DMS 273 (cell line): ENCODE results near the gene ENTREP1.
A peak's percentile ranks its signal among the peaks of the same experiment; 100 is the strongest.

Experiments
- DNase-seq: peaks from one replicate; lab custom pipeline; 2025; ENCODE audit not compliant: unreplicated experiment; lab: John Stamatoyannopoulos, UW

The ENTREP1 gene

DNA sequence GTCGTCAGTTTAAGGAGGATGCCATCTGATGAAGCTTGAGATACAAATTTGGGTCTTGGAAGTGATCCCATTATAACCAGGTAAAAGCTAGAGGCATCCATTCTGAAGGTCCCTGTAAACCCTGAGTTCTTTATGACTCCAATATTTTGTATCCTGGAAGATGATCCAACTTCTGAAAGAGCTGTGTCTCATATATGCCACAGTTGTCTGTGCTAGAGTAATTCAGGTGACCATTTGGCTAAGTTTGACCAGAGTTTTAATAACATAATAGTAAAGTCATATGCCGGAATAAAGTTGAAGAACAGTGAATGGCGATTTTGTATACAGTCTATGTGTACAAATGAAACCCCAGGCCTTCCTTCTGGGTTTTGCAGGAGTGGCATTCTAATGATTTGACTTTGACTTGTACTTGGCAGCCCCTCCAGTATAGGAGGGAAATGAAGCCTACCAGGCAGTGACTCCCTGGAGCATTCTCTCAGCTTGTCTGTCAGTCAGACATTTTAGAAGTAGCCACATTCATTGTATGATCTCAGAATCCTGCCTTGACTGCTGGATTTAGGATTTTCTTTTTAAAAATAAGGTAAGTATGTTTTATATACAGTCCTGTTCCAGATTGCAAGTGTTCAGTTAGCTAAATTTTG lies 39.6 kb downstream of the ENTREP1 start:
- no peak for DNase-seq

DNA sequence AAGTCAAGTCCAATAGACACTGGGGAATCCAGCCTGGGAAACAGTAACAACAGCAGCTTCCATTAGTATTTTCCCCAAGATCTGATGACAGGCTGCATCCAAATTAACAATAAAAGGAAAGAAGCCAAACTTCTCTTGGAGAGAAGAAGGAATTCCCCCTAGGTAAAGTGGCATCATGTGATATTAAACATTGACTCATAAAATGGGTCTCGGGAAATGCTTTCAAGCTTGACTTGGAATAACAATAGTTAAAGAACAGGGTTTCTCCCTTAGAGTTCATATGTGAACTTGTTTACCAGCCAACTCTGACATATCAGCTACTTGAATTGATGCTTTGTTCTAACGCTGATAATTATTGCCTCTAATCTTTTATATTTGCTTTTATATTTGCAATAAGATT lies 45.4 kb downstream of the ENTREP1 start:
- DNase-seq, result no peak

DNA sequence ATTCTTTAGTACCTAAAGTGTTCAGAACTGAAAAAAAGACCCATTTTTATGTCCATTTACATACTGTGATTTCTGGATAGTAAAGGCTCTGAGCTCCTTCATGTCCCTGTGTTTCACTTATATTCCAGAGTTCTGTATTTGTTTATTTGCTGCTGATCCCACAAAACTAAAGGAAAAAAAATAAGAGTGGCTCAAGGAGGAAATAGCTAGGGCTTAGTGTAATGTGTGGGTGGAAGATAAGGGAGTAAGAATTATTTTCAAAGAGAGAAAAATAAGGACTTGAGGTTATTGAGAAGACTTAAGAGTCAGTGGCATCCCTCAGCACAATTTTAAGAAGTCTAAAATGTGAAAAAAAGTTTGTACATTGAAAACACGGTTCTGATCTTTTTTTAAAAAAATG lies 46.0 kb downstream of the ENTREP1 start:
- no peak for DNase-seq

DNA sequence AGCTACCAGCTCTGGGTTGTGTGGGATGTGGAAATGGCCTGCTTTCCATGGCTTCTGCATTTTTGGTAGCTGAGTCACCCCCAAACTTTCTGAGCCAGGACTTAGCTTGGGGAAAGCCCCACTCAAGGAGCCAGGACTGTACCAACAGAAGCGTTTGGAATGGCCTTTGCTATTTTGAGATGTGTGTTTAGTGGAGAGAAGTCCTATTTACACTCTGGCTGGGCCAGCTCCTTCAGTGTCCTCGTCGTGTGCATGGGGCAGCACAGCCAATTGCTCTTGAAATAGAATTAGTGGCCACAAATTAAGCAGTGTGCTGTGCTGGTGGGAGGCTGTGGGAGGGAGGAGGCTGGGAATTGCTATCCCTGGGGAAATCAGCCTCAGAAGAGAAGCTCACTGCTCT lies 51.6 kb downstream of the ENTREP1 start:
- no peak for DNase-seq

DNA sequence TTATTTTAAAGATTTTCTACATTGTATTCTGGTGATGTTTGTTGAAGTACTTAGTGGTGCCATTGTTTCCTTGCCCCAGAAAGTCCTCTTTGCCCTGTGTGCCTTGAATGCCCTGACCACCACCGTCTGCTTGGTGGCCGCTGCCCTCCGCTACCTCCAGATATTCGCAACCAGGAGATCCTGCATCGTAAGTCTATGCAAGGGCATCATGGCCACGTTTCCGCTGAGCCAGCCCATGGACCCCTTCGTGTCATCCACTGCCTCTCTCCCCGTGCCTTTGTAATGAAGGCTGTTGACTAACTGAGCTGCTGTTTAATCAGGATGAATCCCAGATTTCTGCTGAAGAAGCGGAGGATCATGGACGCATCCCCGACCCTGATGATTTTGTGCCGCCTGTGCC lies 52.3 kb downstream of the ENTREP1 start:
- DNase-seq, result no peak

DNA sequence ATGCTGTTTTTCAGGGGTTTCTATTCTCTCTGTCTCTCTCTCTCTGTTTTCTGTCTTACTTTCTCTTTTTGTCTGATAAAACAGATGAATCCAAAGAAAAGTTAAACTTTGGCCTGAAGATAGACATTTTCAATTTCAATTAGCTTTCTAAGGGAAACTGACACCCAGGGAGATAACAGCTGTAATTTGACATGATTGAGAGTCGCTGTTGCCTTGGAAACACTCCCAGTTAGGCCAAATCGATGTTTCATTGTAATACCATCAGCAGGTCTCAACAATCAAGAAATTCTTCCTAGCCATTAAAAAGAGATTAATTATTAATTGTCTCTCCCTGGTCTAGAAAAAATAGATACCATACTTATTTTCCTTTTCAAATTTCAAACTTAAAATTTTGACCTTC lies 53.0 kb downstream of the ENTREP1 start:
- DNase-seq, result no peak

DNA sequence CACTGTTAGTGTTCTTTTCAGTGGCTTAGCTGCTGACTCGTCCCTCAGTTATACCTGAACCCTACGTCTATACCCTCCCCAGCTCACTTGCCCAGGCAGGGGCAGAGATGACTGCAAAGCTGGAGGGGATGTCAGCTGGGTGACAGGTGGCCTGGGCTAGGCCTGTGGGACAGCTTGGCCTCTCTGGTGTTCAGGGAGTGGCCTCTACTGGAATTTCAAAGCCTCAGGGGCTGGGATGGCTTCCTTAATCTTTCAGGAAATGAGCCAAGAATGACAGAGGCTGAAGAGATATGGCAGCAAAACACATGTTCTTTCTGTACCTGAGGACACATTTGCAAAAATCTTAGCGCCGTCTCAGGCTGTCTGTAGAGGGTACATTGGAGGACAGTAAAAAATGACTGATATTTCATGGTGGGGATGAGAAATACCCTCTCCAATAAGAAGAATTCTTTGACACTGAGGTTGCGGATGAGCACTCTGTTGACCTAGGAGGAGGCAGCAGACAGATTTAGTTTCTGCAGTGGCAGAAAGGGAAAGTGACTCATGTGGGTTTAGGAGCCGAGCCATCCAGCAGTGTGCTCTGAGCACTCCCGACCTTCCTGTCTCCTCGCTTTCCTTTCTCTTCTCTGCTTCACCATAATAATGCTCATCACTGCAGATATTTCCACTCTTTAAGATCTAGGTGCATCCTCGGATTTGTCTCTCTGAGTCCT lies 54.4 kb downstream of the ENTREP1 start:
- DNase-seq, result peak; percentile 15

DNA sequence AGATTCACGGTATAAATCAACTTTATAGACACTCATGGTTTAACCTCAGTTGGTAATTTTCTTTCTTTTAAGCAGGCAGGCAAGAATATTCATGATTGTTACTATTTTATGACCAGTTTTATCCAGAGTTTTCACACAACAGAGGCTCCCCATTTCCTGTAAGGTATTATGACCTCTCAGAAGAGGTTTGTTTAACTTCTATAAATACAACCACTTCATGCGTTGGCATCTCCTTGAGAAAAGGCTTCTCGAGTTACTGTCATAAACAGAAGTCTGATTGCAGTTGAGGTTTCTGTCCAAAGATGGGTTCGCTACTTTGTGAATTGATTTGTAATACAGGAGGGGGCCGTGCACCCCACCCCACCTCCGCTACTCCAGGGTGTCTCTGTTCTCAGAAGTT lies 55.3 kb downstream of the ENTREP1 start:
- DNase-seq, result no peak

DNA sequence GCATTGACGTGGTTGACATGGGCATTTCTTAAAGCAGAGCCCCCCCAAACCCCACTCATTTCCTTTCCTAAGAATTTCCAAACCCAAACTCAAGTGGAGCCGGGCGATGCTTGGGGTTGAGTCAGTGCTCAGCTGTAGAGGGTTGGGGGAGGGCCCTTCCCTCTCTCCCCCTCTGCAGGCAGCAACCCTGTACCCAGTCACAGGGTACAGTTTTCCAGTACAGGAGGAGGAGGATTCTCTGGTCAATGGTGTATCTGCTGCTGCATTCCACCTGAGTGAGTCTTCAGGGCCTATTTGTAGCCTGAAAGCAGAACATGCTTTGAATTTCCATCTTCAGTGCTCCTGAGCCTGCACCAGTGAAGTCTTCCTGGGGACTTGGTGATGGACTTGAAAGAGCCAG lies 55.8 kb downstream of the ENTREP1 start:
- DNase-seq, result no peak

DNA sequence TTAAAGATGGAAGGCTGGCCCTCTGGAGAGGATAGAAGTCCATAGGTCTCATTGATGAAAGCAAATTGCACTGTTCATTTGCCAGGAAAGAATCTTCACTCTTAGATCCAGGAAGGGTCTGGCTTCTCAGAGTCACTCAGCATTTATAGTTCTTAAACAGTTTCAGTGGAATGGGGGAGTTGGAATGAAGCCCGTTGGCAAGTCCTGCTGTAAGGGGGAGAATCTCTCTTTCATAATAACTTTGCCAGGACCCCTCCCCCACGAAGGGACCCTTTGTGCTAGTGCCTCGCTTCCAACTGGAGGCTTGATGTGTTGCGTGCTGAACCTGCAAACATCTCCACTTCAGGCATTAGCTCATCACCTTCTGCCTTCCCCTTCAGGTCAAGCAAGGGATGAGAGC lies 57.1 kb downstream of the ENTREP1 start:
- DNase-seq, result no peak

DNA sequence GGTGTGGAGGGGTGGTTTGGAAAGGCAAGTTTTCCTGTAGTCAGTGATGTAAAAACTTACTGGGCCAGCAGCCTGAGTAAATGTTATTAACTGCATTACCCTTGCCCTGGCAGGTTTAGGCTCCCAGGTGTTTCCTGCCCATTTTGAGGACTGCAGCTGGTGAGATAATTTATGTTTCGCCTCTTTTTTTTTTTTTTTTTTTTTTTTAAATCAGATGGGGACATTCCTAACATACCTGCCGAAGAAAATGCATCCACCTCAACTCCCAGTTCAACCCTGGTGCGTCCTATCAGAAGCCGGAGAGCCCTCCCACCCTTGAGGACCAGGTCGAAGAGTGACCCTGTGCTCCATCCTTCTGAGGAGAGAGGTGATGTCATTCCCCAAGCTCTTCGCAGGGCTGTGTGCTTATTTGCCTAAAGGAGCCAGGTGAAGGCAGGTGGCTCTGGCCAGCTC lies 60.6 kb downstream of the ENTREP1 start:
- no peak for DNase-seq

DNA sequence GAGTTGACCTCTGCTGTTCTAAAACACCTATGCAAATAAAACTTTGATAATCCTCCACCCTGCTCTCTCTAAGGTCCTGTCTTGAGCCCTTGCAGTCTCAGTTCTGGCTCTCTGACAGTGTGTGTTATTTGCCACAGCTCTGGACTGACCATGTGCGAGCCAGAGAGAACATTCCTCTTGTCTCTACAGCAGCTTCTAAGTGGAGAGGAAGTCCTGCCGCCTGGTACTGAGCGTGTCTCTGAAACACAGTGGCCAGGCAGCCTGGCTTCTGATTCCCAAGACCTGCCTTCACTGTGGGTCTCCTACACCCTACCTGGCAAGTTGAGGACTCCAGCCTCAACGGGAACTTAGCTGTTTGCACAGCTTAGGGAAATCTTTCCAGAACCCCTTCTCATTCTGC lies 61.6 kb downstream of the ENTREP1 start:
- no peak for DNase-seq

DNA sequence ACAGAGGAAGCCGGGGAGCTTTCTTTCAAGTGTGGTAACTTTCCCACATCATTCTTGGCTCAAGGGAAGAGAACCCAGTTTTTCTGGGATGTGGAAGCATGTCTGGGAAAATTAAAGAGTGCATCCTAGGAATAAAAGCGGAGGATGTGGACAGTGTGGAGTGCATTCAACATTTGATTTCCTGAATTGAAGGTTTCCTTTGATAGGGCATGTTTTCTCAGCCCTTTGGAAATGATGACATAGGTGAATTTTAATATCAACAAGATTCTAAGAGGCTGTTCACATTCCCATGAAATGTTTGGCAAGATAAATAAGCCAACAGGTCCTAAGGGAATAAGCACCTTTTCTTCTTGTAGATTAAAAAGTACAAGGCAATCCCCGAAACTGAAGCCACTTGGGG lies 63.6 kb downstream of the ENTREP1 start:
- no peak for DNase-seq

DNA sequence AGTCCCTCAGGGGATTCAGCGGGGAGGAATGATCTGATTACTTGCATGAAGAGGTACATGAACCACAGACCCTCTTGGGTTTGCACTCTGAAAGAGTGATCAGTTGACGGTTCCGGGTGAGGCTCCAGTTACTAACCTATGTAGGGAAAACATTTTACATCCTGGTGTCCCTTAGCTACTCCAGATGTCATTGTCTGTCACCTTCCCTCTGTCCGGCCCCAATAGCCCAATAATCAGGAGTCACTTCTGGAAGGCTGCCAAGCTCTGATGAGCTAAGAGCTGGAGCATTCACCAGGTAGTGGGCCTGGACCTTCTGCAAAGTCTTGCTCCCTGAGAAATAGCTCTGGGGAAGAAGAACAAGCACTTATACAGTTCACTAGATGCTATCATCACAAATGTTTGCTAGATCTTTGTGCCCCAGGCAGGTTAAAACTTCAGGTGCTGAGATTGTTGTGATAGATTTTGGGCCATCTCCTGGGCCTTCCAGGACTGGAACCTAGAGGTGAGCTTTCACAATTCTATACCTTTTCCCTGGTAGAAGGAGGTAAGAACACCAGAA lies 64.5 kb downstream of the ENTREP1 start:
- no peak for DNase-seq

DNA sequence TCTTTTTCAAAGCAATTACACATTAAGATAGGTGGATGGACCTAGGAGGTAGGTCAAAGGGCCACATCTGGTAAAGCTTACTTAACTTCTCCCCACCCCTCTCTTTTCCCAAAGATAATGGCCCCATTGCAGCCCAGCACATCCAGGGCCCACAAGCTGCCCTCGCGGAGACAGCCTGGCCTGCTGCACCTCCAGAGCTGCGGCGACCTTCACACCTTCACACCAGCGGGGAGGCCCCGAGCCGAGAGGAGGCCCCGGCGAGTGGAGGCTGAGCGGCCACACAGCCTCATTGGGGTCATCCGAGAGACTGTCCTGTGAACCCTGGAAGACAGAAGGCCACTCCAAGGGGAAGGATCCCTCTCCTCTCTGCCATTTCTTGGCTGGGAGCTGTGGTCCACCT lies 66.5 kb downstream of the ENTREP1 start:
- DNase-seq, result no peak

DNA sequence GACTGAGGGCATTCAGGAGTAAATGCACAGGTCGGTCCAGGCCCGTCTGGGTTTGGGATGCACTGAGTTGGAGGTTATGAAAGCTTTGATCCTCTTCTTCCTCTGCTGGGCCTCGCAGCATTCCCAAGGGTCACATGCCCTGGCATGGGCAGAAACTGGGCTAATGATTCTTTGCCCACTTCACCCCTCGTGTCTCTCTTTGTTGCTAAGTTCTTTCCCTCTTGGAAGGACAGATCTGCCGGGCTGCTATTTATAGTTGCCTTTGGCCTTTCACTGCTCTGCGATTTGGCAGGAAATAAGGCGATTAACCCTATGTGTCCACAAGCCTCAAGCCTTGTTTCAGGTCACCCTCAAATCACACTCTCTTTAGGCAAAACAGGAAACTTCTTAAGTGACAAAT lies 66.9 kb downstream of the ENTREP1 start:
- no peak for DNase-seq

DNA sequence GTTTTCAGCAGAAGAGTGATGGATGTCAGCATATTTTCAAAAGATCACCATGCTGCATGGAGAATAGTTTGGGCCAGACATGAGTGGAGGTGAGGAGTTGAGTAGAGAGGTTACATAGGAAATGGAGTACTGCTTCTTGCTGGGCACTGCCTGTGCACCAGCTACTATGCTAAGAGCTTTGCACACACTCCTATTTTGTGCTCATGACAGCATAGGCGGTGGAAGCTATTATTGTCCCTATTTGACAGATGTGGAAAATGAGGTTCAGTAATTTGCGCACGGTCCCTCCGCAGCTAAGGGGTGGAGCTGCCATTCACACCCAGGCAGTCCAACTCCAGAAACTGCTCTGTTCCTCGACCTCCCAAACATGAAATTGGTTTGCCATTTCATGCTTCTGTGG lies 67.8 kb downstream of the ENTREP1 start:
- DNase-seq, result no peak

DNA sequence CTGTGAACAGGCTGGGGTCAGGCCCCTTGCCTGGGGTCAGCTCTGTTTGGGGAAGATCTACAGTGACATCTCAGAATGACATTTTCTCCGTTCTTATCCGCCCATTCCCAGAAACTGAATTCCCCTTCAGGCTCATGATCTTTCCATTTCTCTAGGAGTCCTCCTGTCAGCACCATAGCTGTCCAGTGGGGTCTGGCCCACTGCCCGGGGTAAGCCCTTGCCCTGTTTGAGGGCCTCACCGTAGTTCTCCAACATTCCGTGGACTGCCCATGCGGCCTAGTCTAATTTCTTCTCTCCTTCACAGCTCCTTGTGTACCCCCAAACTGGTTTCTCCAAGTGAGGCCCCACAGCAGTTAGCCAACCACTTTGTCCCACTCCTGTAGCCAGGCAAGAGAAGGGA lies 68.4 kb downstream of the ENTREP1 start:
- no peak for DNase-seq

DNA sequence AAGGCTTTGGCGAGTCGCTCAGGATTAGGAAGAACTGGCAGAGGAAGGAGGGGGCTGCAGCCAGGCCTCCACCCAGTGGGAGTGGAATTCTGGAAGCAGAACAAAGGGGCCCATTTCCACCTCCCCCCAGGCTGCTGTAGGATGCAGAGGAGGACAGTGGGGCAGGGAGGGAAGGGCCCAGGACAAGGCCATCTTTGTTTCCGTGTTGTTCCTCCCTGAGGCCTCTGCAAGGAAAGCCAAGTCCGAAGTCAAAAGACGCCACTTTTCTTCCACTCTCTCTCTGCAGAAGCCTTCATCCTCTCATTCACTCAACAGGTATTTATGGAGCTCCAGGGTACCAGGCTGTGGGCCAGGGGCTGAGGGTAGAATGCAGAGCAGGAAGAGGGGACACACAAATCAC lies 70.7 kb downstream of the ENTREP1 start:
- no peak for DNase-seq

DNA sequence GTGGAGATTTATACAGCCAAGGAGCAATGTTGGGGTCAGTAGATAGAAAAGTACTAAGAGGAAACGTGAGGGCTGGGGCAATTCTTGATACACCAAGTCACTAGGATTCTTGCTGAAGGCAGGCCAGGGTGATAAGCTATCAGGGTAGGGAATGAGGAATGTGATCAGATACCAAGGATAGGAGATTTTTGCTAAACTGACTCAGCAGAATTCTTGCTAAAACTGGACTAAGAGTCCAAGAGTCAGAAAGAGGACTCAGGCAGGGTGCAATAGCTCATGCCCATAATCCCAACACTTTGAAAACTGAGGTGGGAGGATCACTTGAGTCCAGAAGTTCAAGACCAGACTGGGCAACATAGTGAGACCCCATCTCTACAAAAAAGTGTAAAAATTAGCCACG lies 71.7 kb downstream of the ENTREP1 start:
- no peak for DNase-seq

DNA sequence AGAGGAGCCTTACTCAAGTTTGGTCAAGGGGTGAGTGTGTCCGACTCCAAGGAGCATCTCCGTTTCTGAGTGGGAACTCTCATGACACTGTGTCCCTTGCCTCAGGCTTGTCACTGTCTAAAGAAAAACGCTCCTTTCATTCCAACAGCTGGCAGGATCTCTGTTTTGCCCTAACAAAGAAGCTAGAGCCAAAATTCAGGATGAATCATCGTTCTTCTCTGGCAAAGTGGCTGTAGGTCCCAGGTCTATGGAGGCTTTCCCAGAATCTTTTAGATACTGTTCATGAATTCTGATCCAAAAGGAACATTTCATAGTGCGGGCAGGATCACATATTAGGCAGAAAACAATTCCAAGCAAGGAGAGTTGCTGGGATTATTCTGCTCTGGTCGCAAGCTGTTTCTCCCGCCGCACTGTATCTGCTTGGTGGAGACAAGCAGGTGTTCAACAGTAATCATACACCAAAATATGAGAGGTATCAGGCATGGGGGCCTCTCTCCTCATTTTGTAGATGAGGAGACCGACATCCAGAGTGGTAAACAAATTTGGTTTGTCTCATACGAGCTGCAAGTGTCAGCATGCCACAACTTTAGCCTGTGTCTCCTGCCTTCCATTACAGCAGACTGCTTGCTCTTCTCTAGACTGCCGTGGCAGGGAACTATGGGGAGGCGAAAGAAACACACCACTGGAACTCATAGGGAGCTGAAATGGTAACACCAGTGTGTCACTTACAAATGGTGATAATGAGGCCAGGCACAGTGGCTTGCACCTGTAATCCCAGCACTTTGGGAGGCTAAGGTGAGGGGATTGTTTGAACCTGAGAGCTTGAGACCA lies 72.6 kb downstream of the ENTREP1 start:
- DNase-seq, result peak; percentile 9

DNA sequence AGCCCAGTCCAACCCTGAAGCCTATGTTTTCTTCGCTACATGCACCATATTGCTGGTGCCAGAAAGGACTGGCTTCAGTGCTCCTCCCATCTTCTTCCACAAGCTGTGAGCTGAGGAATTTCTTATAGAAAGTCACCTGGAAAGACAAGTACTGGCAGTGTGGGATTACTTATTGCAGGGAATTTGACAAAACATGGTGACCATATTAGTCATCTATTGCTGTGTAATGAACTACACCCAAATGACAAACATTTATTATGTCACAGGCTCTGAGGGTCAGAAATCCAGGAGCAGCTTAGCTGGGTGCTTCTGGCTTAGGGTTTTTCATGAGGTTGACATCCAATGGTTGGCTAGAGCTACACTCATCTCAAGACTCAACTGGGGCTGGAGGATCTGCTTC lies 75.5 kb downstream of the ENTREP1 start:
- DNase-seq, result no peak
